ENCODE data around the gene TRAPPC11. TPM values are rescaled to one million over a fixed set of nuclear protein-coding genes. Genes with fewer than 3 reads are reported as not detected.
A peak's percentile ranks its signal among the peaks of the same experiment; 100 is the strongest.

The TRAPPC11 gene
- total RNA-seq, 1 donor from 2014 or later, result 33.5 TPM

DNA sequence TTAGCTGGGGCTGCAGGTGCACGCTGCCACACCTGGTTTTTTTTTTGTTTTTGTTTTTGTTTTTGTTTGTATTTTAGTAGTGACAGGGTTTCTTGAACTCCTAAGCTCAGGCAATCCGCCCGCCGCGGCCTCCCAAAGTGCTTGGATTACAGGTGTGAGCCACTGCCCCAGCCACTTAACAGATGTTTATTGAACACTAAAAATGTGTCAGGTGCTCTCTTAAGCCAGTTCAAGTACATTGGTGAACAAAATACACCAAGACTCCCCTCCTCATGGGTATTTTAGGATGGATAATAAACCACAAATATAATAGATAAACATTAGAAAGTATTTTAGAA is 69.9 kb downstream of the TRAPPC11 start:
- H3K27ac Mint-ChIP-seq (ENCODE audit: unreplicated experiment), result no peak overlapping the region
- H3K9me3 Mint-ChIP-seq (ENCODE audit: unreplicated experiment), result no peaks in the 10 kb centered on the region
- peaks cover 2% of the 10 kb centered on the region for H3K27me3 Mint-ChIP-seq (ENCODE audit: unreplicated experiment)
- no peaks in the 10 kb centered on the region for H3K36me3 Mint-ChIP-seq (ENCODE audit: low read depth, unreplicated experiment)
- no peak overlapping the region for H3K4me3 Mint-ChIP-seq (ENCODE audit: unreplicated experiment)
- H3K4me1 Mint-ChIP-seq (ENCODE audit: unreplicated experiment), result peaks cover 7% of the 10 kb centered on the region
- no peak for TF ChIP-seq CTCF (IDR thresholded peaks at IDR 0.05; ENCODE audit: unreplicated experiment)
- no peak for DNase-seq (ENCODE audit: low spot score)

DNA sequence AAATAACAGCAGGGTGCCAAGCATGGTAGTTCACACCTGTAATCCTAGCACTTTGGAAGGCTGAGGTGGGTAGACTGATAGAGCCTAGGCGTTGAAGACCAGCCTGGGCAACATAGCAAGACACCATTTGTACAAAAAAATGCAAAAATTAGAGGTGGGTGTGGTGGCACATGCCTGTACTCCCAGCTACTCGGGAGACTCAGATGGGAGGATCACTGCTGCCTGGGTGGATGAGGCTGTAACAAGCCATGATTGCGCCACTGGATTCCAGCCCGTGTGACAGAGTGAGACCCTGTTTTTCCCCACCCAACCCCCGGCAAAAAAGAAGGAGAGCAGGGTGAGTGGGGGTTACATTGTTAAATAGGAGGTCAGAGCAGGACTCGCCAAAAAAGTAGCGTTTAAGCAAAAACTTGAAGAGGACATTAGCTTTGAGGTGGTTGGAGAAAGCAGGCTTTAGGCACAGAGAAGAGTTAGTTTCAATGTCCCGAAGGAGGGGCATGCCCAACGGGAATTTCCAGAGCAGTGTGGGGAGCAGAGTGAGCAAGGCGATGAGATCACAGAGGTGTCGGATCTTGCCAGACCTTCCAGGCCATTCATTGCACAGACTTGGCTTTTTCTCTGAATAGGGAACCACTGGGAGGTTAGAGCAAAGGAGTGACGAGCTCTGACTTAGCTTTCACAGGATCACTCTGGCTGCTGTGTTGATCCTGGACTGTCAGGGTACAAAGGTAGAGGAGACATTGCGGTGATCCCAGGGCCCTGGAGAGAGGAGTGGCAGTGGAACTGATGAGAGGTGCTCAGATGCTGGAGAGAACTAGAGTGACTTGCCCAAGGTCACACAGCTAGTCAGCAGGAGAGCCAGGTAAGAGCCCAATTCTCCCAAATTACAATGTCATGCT is 70.6 kb downstream of the TRAPPC11 start:
- no peak for TF ChIP-seq CTCF (IDR thresholded peaks at IDR 0.05; ENCODE audit: unreplicated experiment)
- no peak for DNase-seq (ENCODE audit: low spot score)
- Mint-ChIP-seq H3K4me3 (ENCODE audit: unreplicated experiment) (no peak overlapping the region), H3K9me3 (ENCODE audit: unreplicated experiment) (no peaks in the 10 kb centered on the region), H3K27me3 (ENCODE audit: unreplicated experiment) (peaks cover 2% of the 10 kb centered on the region), H3K36me3 (ENCODE audit: low read depth, unreplicated experiment) (no peaks in the 10 kb centered on the region), H3K27ac (ENCODE audit: unreplicated experiment) (no peak overlapping the region), H3K4me1 (ENCODE audit: unreplicated experiment) (peaks cover 7% of the 10 kb centered on the region)

DNA sequence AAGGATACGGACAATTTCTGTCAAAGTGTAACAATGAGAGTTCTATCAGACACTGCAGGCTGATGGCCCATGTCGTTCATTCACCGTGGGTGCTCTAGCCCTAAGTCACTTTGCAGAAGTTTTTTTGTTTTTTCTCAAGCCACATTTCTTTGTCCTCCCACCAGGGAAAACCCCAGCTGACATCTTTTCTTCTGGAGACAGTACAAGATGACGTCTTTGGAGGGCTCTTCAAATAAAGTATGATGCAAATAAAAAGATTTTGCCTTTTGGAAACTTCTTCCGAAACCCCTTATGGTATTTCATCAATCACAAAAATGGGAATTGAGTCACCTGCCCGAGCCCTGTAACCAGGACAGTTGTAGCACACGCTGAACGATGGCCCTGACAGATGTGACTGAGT is 73.2 kb downstream of the TRAPPC11 start:
- H3K4me1 Mint-ChIP-seq (ENCODE audit: unreplicated experiment), result peaks cover 7% of the 10 kb centered on the region
- TF ChIP-seq CTCF (IDR thresholded peaks at IDR 0.05; ENCODE audit: unreplicated experiment), result no peak
- no peak overlapping the region for H3K27ac Mint-ChIP-seq (ENCODE audit: unreplicated experiment)
- no peak overlapping the region for H3K4me3 Mint-ChIP-seq (ENCODE audit: unreplicated experiment)
- no peaks in the 10 kb centered on the region for H3K36me3 Mint-ChIP-seq (ENCODE audit: low read depth, unreplicated experiment)
- no peak for DNase-seq (ENCODE audit: low spot score)
- H3K9me3 Mint-ChIP-seq (ENCODE audit: unreplicated experiment), result no peaks in the 10 kb centered on the region
- peaks cover 2% of the 10 kb centered on the region for H3K27me3 Mint-ChIP-seq (ENCODE audit: unreplicated experiment)

- DNase-seq (ENCODE audit: low spot score), result no peak
- H3K4me3 Mint-ChIP-seq (ENCODE audit: unreplicated experiment), result no peak overlapping the region
- no peak for TF ChIP-seq CTCF (IDR thresholded peaks at IDR 0.05; ENCODE audit: unreplicated experiment)
Observed at GRCh38 chr4:183733181-183733580, 74.1 kb downstream of the TRAPPC11 start.

GRCh38 chr4:183738081-183738673 is 79.1 kb downstream of the TRAPPC11 start:
- Mint-ChIP-seq H3K27me3 (ENCODE audit: unreplicated experiment) (peaks cover 4% of the 10 kb centered on the region), H3K36me3 (ENCODE audit: low read depth, unreplicated experiment) (peaks cover 6% of the 10 kb centered on the region)
- DNase-seq (ENCODE audit: low spot score), result no peak

More at GRCh38 chr4:183733181-183733580, 74.1 kb downstream of the TRAPPC11 start:
- H3K9me3 Mint-ChIP-seq (ENCODE audit: unreplicated experiment), result no peaks in the 10 kb centered on the region
- no peak overlapping the region for H3K27ac Mint-ChIP-seq (ENCODE audit: unreplicated experiment)
- peaks cover 7% of the 10 kb centered on the region for H3K4me1 Mint-ChIP-seq (ENCODE audit: unreplicated experiment)
- H3K27me3 Mint-ChIP-seq (ENCODE audit: unreplicated experiment), result peaks cover 4% of the 10 kb centered on the region
- H3K36me3 Mint-ChIP-seq (ENCODE audit: low read depth, unreplicated experiment), result peaks cover 6% of the 10 kb centered on the region

More at GRCh38 chr4:183738081-183738673, 79.1 kb downstream of the TRAPPC11 start:
- Mint-ChIP-seq H3K9me3 (ENCODE audit: unreplicated experiment) (no peaks in the 10 kb centered on the region), H3K27ac (ENCODE audit: unreplicated experiment) (no peak overlapping the region), H3K4me3 (ENCODE audit: unreplicated experiment) (peak overlapping the region; percentile 21), H3K4me1 (ENCODE audit: unreplicated experiment) (peaks cover 7% of the 10 kb centered on the region)
- TF ChIP-seq CTCF (IDR thresholded peaks at IDR 0.05; ENCODE audit: unreplicated experiment), result no peak

Measured in endothelial cell (in vitro differentiated cells).